Stimulated activated CD8-positive, alpha-beta memory T cell treated with anti-CD3 and anti-CD28 coated beads, Interleukin-7, amount 100 ng/mL, for 4 hours (primary cell): Measurements from ENCODE around the gene VWA2.
"Not testable (repeated sequence)": the region's sequence is repeated elsewhere in the genome, so short reads cannot be mapped to it uniquely, and the experiment has no call there.

ENCODE experiments used
- DNase-seq, 2 donors: peaks; one replicate each; pipeline ENCODE4 v3.0.0-alpha.2; 2020; ENCODE audit warnings: low read depth in 2 of 2

The VWA2 gene

GRCh38 chr10:114319406-114320248, 80.6 kb downstream of the VWA2 start:
- DNase-seq, result no peak

GRCh38 chr10:114320249-114321116, 81.4 kb downstream of the VWA2 start:
- DNase-seq, result no peak

- no peak for DNase-seq
Observed at GRCh38 chr10:114322344-114322743, 83.3 kb downstream of the VWA2 start.

GRCh38 chr10:114323023-114323422, 84.0 kb downstream of the VWA2 start:
- DNase-seq, result no peak

- DNase-seq, result no peak
Observed at GRCh38 chr10:114326795-114327194, 87.7 kb downstream of the VWA2 start.

- no peak for DNase-seq
Observed at GRCh38 chr10:114327537-114328440, 88.7 kb downstream of the VWA2 start.

GRCh38 chr10:114328441-114328812, 89.4 kb downstream of the VWA2 start:
- DNase-seq, result no peak

GRCh38 chr10:114328874-114329273, 89.8 kb downstream of the VWA2 start:
- DNase-seq, result no peak

GRCh38 chr10:114329634-114330365, 90.7 kb downstream of the VWA2 start:
- no peak for DNase-seq

- DNase-seq, result no peak
Observed at GRCh38 chr10:114332301-114333192, 93.5 kb downstream of the VWA2 start.

- DNase-seq, result not testable (repeated sequence)
Observed at GRCh38 chr10:114333441-114333840, 94.4 kb downstream of the VWA2 start.

- DNase-seq, result no peak
Observed at GRCh38 chr10:114334301-114334700, 95.2 kb downstream of the VWA2 start.

- DNase-seq, result no peak
Observed at GRCh38 chr10:114335614-114336013, 96.6 kb downstream of the VWA2 start.

- DNase-seq, result no peak
Observed at GRCh38 chr10:114336823-114337509, 97.9 kb downstream of the VWA2 start.

GRCh38 chr10:114337510-114338462, 98.7 kb downstream of the VWA2 start:
- DNase-seq, result no peak

- no peak for DNase-seq
Observed at GRCh38 chr10:114340816-114341215, 101.8 kb downstream of the VWA2 start.
